Measurements from ENCODE around the gene RSPH1. TPM values are rescaled to one million over a fixed set of nuclear protein-coding genes. Genes with fewer than 3 reads are reported as not detected.

RSPH1 gene
- total RNA-seq, 1 experiment from 2014 or later = 0.51 TPM

- ChIA-PET CTCF (interaction anchor here (0.6 kb wide), 1 partner anchor 176 kb away, joined by 3 read pairs; no protein-coding TSS in a partner anchor), POLR2A (interaction anchor here (1.9 kb wide), 1 partner anchor 9 kb away, joined by 4 read pairs; the partner anchor contains the start of gene RSPH1)
- Mint-ChIP-seq H3K27ac (ENCODE audit: low read depth, unreplicated experiment) (no peak overlapping the region), H3K9me3 (ENCODE audit: unreplicated experiment) (no peaks in the 10 kb centered on the region), H3K27me3 (ENCODE audit: insufficient read depth, unreplicated experiment) (peaks cover 20% of the 10 kb centered on the region), H3K4me3 (ENCODE audit: unreplicated experiment) (no peak overlapping the region), H3K36me3 (ENCODE audit: insufficient read depth, unreplicated experiment) (no peaks in the 10 kb centered on the region), H3K4me1 (ENCODE audit: insufficient read depth, unreplicated experiment) (peaks cover 8% of the 10 kb centered on the region)
- intact Hi-C loops (cut with micrococcal nuclease) = no loop called here
- no TSS peak for BruUV-seq (replicated peaks)
- no peak for TF ChIP-seq CTCF (IDR thresholded peaks at IDR 0.05; ENCODE audit: unreplicated experiment)
- peak; percentile 26 for DNase-seq (ENCODE audit: unreplicated experiment)
Observed at GRCh38 chr21:42486531-42486930, 9.5 kb downstream of the RSPH1 start.

GRCh38 chr21:42486072-42486471, 10.0 kb downstream of the RSPH1 start:
- H3K4me3 Mint-ChIP-seq (ENCODE audit: unreplicated experiment) = no peak overlapping the region
- H3K9me3 Mint-ChIP-seq (ENCODE audit: unreplicated experiment) = no peaks in the 10 kb centered on the region
- H3K27me3 Mint-ChIP-seq (ENCODE audit: insufficient read depth, unreplicated experiment) = peaks cover 20% of the 10 kb centered on the region
- H3K4me1 Mint-ChIP-seq (ENCODE audit: insufficient read depth, unreplicated experiment) = peaks cover 8% of the 10 kb centered on the region
- no peak for TF ChIP-seq CTCF (IDR thresholded peaks at IDR 0.05; ENCODE audit: unreplicated experiment)
- no peaks in the 10 kb centered on the region for H3K36me3 Mint-ChIP-seq (ENCODE audit: insufficient read depth, unreplicated experiment)
- ChIA-PET POLR2A (interaction anchor here (1.9 kb wide), 1 partner anchor 9 kb away, joined by 4 read pairs; the partner anchor contains the start of gene RSPH1), CTCF (no interaction called here)
- no peak overlapping the region for H3K27ac Mint-ChIP-seq (ENCODE audit: low read depth, unreplicated experiment)
- intact Hi-C loops (cut with micrococcal nuclease) = no loop called here
- DNase-seq (ENCODE audit: unreplicated experiment) = no peak
- no TSS peak for BruUV-seq (replicated peaks)

GRCh38 chr21:42484966-42485365, 11.1 kb downstream of the RSPH1 start:
- ChIA-PET POLR2A (no interaction called here), CTCF (no interaction called here)
- H3K9me3 Mint-ChIP-seq (ENCODE audit: unreplicated experiment) = no peaks in the 10 kb centered on the region
- H3K4me1 Mint-ChIP-seq (ENCODE audit: insufficient read depth, unreplicated experiment) = peaks cover 8% of the 10 kb centered on the region
- no peaks in the 10 kb centered on the region for H3K36me3 Mint-ChIP-seq (ENCODE audit: insufficient read depth, unreplicated experiment)
- no peak overlapping the region for H3K4me3 Mint-ChIP-seq (ENCODE audit: unreplicated experiment)
- BruUV-seq (replicated peaks) = no TSS peak
- peaks cover 20% of the 10 kb centered on the region for H3K27me3 Mint-ChIP-seq (ENCODE audit: insufficient read depth, unreplicated experiment)
- no peak overlapping the region for H3K27ac Mint-ChIP-seq (ENCODE audit: low read depth, unreplicated experiment)
- intact Hi-C loops (cut with micrococcal nuclease) = no loop called here
- TF ChIP-seq CTCF (IDR thresholded peaks at IDR 0.05; ENCODE audit: unreplicated experiment) = no peak
- no peak for DNase-seq (ENCODE audit: unreplicated experiment)

- ChIA-PET CTCF (no interaction called here), POLR2A (no interaction called here)
- no peak overlapping the region for H3K4me3 Mint-ChIP-seq (ENCODE audit: unreplicated experiment)
- intact Hi-C loops (cut with micrococcal nuclease) = no loop called here
- no peaks in the 10 kb centered on the region for H3K4me1 Mint-ChIP-seq (ENCODE audit: insufficient read depth, unreplicated experiment)
- no peak overlapping the region for H3K27ac Mint-ChIP-seq (ENCODE audit: low read depth, unreplicated experiment)
- H3K27me3 Mint-ChIP-seq (ENCODE audit: insufficient read depth, unreplicated experiment) = no peaks in the 10 kb centered on the region
- DNase-seq (ENCODE audit: unreplicated experiment) = no peak
- no peaks in the 10 kb centered on the region for H3K9me3 Mint-ChIP-seq (ENCODE audit: unreplicated experiment)
- H3K36me3 Mint-ChIP-seq (ENCODE audit: insufficient read depth, unreplicated experiment) = no peaks in the 10 kb centered on the region
- TF ChIP-seq CTCF (IDR thresholded peaks at IDR 0.05; ENCODE audit: unreplicated experiment) = no peak
- no TSS peak for BruUV-seq (replicated peaks)
Observed at GRCh38 chr21:42481169-42481568, 14.9 kb downstream of the RSPH1 start.
